ENCODE measurements around the gene NOX1. TPM values are rescaled to one million over a fixed set of nuclear protein-coding genes. Genes with fewer than 3 reads are reported as not detected.

NOX1 gene
- polyA plus RNA-seq (2012; rRNA removed) = not detected in 2 replicates
- not detected in 2 replicates for polyA plus RNA-seq (2012; cell fraction: cytosol; rRNA removed)
- not detected in 2 replicates for polyA plus RNA-seq (2012; cell fraction: nucleus; rRNA removed)

DNA sequence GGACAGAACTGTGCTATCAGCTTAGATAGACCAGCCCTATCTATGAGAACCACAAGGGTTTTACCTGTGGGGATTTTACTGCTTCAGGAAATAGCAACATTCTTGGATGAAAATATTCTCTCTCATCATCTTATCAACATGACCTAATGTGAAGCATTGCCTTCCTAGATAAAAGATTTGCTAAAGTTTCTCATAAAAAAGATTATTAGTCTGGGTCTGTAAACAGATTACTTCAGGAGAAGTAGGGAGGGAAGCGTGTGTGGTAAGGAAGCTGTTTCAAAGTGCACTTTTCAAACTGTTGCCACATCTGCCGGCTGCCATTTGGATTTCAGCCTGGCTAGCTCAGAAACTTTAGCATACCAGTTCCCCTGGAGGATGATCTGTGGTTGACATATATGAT is at the start of gene NOX1:
NOX1 (minus strand) TSS at position 35 of the 400 bp plus-strand sequence. CDS start 220 bp downstream, outside the sequence.
- ChIA-PET CTCF (no interaction called here), POLR2A (no interaction called here)
- Histone ChIP-seq H3K36me3 (replicated peaks in 1 of 2; ENCODE audit: control insufficient read depth in 1 of 2, insufficient read depth in 2 of 2, low read length in 1 of 2) (no peaks in the 10 kb centered on the region), H3K4me3 (ENCODE audit: low read depth in 2 of 2, low read length in 1 of 2) (no peak within 1 kb of the TSS), H3K9me3 (no peaks in the 10 kb centered on the region), H3K9ac (no peak within 1 kb of the TSS), H3K27me3 (ENCODE audit: insufficient read depth) (peaks cover 14% of the 10 kb centered on the region; the same call in 1 of the 2 replicates), H3K4me1 (ENCODE audit: control insufficient read depth in 1 of 2, insufficient read depth in 2 of 2, low read depth in 1 of 2, low read length in 1 of 2) (no peaks in the 10 kb centered on the region), H3F3A (replicated peaks; ENCODE audit: insufficient read depth) (no peaks in the 10 kb centered on the region), H4K20me1 (ENCODE audit: insufficient read depth) (no peaks in the 10 kb centered on the region), H3K9me2 (no peaks in the 10 kb centered on the region), H2AFZ (ENCODE audit: low read depth) (no peak within 1 kb of the TSS), H3K79me2 (ENCODE audit: insufficient read depth) (no peaks in the 10 kb centered on the region), H3K4me2 (no peak within 1 kb of the TSS), H3K27ac (ENCODE audit: low read depth in 2 of 2, low read length in 1 of 2) (no peak within 1 kb of the TSS)
- no peak for DNase-seq
- WGBS (ENCODE audit: low lambda C conversion rate) = 47% methylated on average over 2 of the region's 2 CpGs
- no peak for TF ChIP-seq EP300 (IDR thresholded peaks at IDR 0.05; ENCODE audit: borderline replicate concordance in 1 of 2, low read depth in 1 of 2, low read length in 1 of 2)

DNA sequence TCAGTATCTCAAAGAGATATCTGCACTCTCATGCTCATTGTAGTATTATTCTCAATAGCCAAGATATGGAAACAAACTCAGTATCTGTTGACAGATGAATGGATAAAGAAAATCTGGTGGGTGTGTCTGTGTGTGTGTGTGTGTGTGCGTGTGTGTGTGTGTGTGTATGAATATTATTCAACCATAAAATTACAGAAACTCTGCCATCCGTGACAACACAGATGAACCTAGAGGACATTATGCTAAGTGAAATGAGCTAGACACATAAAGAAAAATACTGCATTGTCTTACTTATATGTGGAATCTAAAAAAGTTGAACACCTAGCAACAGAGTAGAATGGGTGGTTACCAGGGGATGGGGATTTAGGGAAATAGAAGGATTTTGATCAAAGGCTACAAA is 41.4 kb upstream of the NOX1 start:
- 33% methylated on average over 2 of the region's 2 CpGs for WGBS (ENCODE audit: low lambda C conversion rate)
- no peaks in the 10 kb centered on the region for H3K36me3 ChIP-seq (replicated peaks in 1 of 2; ENCODE audit: control insufficient read depth in 1 of 2, insufficient read depth in 2 of 2, low read length in 1 of 2)
- no peaks in the 10 kb centered on the region for H3K79me2 ChIP-seq (ENCODE audit: insufficient read depth)
- no peaks in the 10 kb centered on the region for H3K4me1 ChIP-seq (ENCODE audit: control insufficient read depth in 1 of 2, insufficient read depth in 2 of 2, low read depth in 1 of 2, low read length in 1 of 2)
- H3K9me2 ChIP-seq = no peaks in the 10 kb centered on the region
- no peak overlapping the region for H3K9ac ChIP-seq
- H4K20me1 ChIP-seq (ENCODE audit: insufficient read depth) = no peaks in the 10 kb centered on the region
- TF ChIP-seq RCOR1 (IDR thresholded peaks at IDR 0.05; ENCODE audit: low read length) = no peak
- TF ChIP-seq RXRA (IDR thresholded peaks at IDR 0.05; ENCODE audit: borderline replicate concordance, low read depth) = no peak
- TF ChIP-seq CTCF (IDR thresholded peaks at IDR 0.05) = no peak
- TF ChIP-seq SMC3 (IDR thresholded peaks at IDR 0.05; ENCODE audit: low read depth, low read length) = no peak
- TF ChIP-seq FOXJ3 (CRISPR knock-in tag; IDR thresholded peaks at IDR 0.05) = no peak
- no peak for TF ChIP-seq YY1 (IDR thresholded peaks at IDR 0.05; ENCODE audit: low read depth)
- TF ChIP-seq GABPA (IDR thresholded peaks at IDR 0.05; ENCODE audit: low read depth) = no peak
- no peak for TF ChIP-seq IRF3 (IDR thresholded peaks at IDR 0.05; ENCODE audit: low read depth, low read length)
- no peak for TF ChIP-seq NFIC (IDR thresholded peaks at IDR 0.05; ENCODE audit: borderline replicate concordance)
- no peak for TF ChIP-seq TEAD4 (IDR thresholded peaks at IDR 0.05; ENCODE audit: borderline replicate concordance, insufficient read depth)
- no peak for TF ChIP-seq GATA2 (CRISPR knock-in tag; IDR thresholded peaks at IDR 0.05)
- no peak for TF ChIP-seq EP300 (IDR thresholded peaks at IDR 0.05; ENCODE audit: borderline replicate concordance in 1 of 2, low read depth in 1 of 2, low read length in 1 of 2)
- no peak for TF ChIP-seq CHD2 (IDR thresholded peaks at IDR 0.05; ENCODE audit: low read length, partially characterized antibody)
- TF ChIP-seq, protein P1, sequence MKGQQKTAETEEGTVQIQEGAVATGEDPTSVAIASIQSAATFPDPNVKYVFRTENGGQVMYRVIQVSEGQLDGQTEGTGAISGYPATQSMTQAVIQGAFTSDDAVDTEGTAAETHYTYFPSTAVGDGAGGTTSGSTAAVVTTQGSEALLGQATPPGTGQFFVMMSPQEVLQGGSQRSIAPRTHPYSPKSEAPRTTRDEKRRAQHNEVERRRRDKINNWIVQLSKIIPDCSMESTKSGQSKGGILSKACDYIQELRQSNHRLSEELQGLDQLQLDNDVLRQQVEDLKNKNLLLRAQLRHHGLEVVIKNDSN (IDR thresholded peaks at IDR 0.05; ENCODE audit: borderline replicate concordance, low read depth) = no peak
- H3K27me3 ChIP-seq (ENCODE audit: insufficient read depth) = no peaks in the 10 kb centered on the region
- POLR2A ChIA-PET = no interaction called here
- H3K27ac ChIP-seq (ENCODE audit: low read depth in 2 of 2, low read length in 1 of 2) = no peak overlapping the region
- no peak for DNase-seq
- no peak overlapping the region for H2AFZ ChIP-seq (ENCODE audit: low read depth)
- H3F3A ChIP-seq (replicated peaks; ENCODE audit: insufficient read depth) = no peaks in the 10 kb centered on the region
- H3K4me2 ChIP-seq = no peak overlapping the region
- H3K4me3 ChIP-seq (ENCODE audit: low read depth in 2 of 2, low read length in 1 of 2) = no peak overlapping the region
- CTCF ChIA-PET = no interaction called here
- no peaks in the 10 kb centered on the region for H3K9me3 ChIP-seq
